Activated CD8-positive, alpha-beta T cell treated with anti-CD3 and anti-CD28 coated beads for 36 hours (primary cell): ENCODE data around the gene CHCHD3. TPM values are rescaled to one million over a fixed set of nuclear protein-coding genes. Genes with fewer than 3 reads are reported as not detected.
"Not testable (repeated sequence)": the region's sequence is repeated elsewhere in the genome, so short reads cannot be mapped to it uniquely, and the experiment has no call there.

Source experiments
- ATAC-seq: fragments of 200-7000 bp; cut with Tn5 transposase; one replicate; pipeline ENCODE4 v1.10.0; 2021; ENCODE audit warnings: mild to moderate bottlenecking, moderate library complexity
- CTCF ChIA-PET: fragments of 350-600 bp; sonication (Branson Sonifier 250); formaldehyde crosslinking; loops from one replicate; lab custom pipeline; 2021; ENCODE audit warnings: antibody characterized with exemption; lab: Charles Lee
- POLR2A ChIA-PET: fragments of 350-600 bp; sonication (Branson Sonifier 250); formaldehyde crosslinking; loops from one replicate; lab custom pipeline; 2021; ENCODE audit warnings: antibody characterized with exemption; lab: Charles Lee
- DNase-seq: peaks from one replicate; pipeline ENCODE4 v3.0.0-alpha.2; 2020
- H3K27ac Mint-ChIP-seq: one replicate; pipeline ENCODE4 v1.8.0; 2021; ENCODE audit warnings: mild to moderate bottlenecking, mixed read lengths
- H3K27me3 Mint-ChIP-seq: one replicate; pipeline ENCODE4 v1.8.0; 2021; ENCODE audit warnings: mixed read lengths
- H3K36me3 Mint-ChIP-seq: one replicate; pipeline ENCODE4 v1.8.0; 2021; ENCODE audit warnings: low read depth, mixed read lengths
- H3K4me1 Mint-ChIP-seq: one replicate; pipeline ENCODE4 v1.8.0; 2021; ENCODE audit warnings: low read depth, mixed read lengths
- H3K4me3 Mint-ChIP-seq: one replicate; pipeline ENCODE4 v1.8.0; 2021; ENCODE audit warnings: mild to moderate bottlenecking, moderate library complexity, mixed read lengths
- H3K9me3 Mint-ChIP-seq: one replicate; pipeline ENCODE4 v1.8.0; 2021; ENCODE audit warnings: mixed read lengths
- CTCF ChIP-seq: fragments of 200-600 bp; IDR thresholded peaks from one replicate; pipeline ENCODE4 v1.8.0; 2022; ENCODE audit warnings: antibody characterized with exemption, mild to moderate bottlenecking
- intact Hi-C: fragments of 100-400 bp; cut with micrococcal nuclease; formaldehyde crosslinking; loops from one replicate; pipeline ENCODE4 v1.10.0; 2022
- total RNA-seq, 2 experiments: library from RNA; stranded (reverse); gene quantifications; one replicate each; pipeline ENCODE4 v1.2.3, GENCODE V29; 2021

Gene CHCHD3
- total RNA-seq, 2 experiments from 2014 or later = 61.4 to 63.4 TPM

GRCh38 chr7:132933072-132933458, 148.8 kb downstream of the CHCHD3 start:
- POLR2A ChIA-PET = no interaction called here
- no peak overlapping the region for H3K4me3 Mint-ChIP-seq
- TF ChIP-seq CTCF = no peak
- H3K27me3 Mint-ChIP-seq = no peaks in the 10 kb centered on the region
- CTCF ChIA-PET = no interaction called here
- peaks cover 2% of the 10 kb centered on the region for H3K9me3 Mint-ChIP-seq
- intact Hi-C loops = no loop called here
- peaks cover 22% of the 10 kb centered on the region for H3K36me3 Mint-ChIP-seq
- peak; percentile 61 for ATAC-seq
- peak overlapping the region; percentile 66 for H3K27ac Mint-ChIP-seq
- H3K4me1 Mint-ChIP-seq = peaks cover 14% of the 10 kb centered on the region
- DNase-seq = no peak

GRCh38 chr7:132932296-132933071, 149.4 kb downstream of the CHCHD3 start:
- ChIA-PET CTCF (no interaction called here), POLR2A (no interaction called here)
- Mint-ChIP-seq H3K27me3 (no peaks in the 10 kb centered on the region), H3K4me3 (no peak overlapping the region), H3K27ac (peak overlapping the region; percentile 66), H3K36me3 (peaks cover 23% of the 10 kb centered on the region), H3K9me3 (peaks cover 2% of the 10 kb centered on the region), H3K4me1 (peaks cover 14% of the 10 kb centered on the region)
- DNase-seq (no peak), ATAC-seq (no peak)
- intact Hi-C loops = no loop called here
- TF ChIP-seq CTCF = no peak

- TF ChIP-seq CTCF = no peak
- no peak for ATAC-seq
- no peak for DNase-seq
- peaks cover 2% of the 10 kb centered on the region for H3K9me3 Mint-ChIP-seq
- POLR2A ChIA-PET = no interaction called here
- no peak overlapping the region for H3K4me3 Mint-ChIP-seq
- H3K4me1 Mint-ChIP-seq = peaks cover 14% of the 10 kb centered on the region
- CTCF ChIA-PET = no interaction called here
- H3K27me3 Mint-ChIP-seq = no peaks in the 10 kb centered on the region
- peaks cover 31% of the 10 kb centered on the region for H3K36me3 Mint-ChIP-seq
- intact Hi-C loops = no loop called here
- H3K27ac Mint-ChIP-seq = no peak overlapping the region
These were observed 151.0 kb downstream of the CHCHD3 start for GRCh38 chr7:132930881-132931280.

- intact Hi-C loops, DNase-seq, H3K4me3 Mint-ChIP-seq, ATAC-seq, H3K27me3 Mint-ChIP-seq, H3K9me3 Mint-ChIP-seq, POLR2A ChIA-PET, H3K27ac Mint-ChIP-seq: not testable (repeated sequence)
- peaks cover 24% of the 10 kb centered on the region for H3K36me3 Mint-ChIP-seq
- peaks cover 14% of the 10 kb centered on the region for H3K4me1 Mint-ChIP-seq
- CTCF ChIA-PET = interaction anchor here (1.1 kb wide), 1 partner anchor 9 kb away, joined by 3 read pairs; no protein-coding TSS in a partner anchor
These were observed 151.9 kb downstream of the CHCHD3 start for GRCh38 chr7:132929944-132930343.

- H3K27ac Mint-ChIP-seq = no peak overlapping the region
- no peak overlapping the region for H3K4me3 Mint-ChIP-seq
- POLR2A ChIA-PET = no interaction called here
- H3K36me3 Mint-ChIP-seq = peaks cover 14% of the 10 kb centered on the region
- H3K4me1 Mint-ChIP-seq = no peaks in the 10 kb centered on the region
- CTCF ChIA-PET = no interaction called here
- H3K9me3 Mint-ChIP-seq = no peaks in the 10 kb centered on the region
- TF ChIP-seq CTCF = no peak
- ATAC-seq (no peak), DNase-seq (no peak)
- no peaks in the 10 kb centered on the region for H3K27me3 Mint-ChIP-seq
- intact Hi-C loops = no loop called here
These were observed 162.1 kb downstream of the CHCHD3 start for GRCh38 chr7:132919771-132920170.
